K562 (cell line): ENCODE data around the gene SKP2. TPM values are rescaled to one million over a fixed set of nuclear protein-coding genes. Genes with fewer than 3 reads are reported as not detected.

Experiments
- ATAC-seq: fragments of 200-7000 bp; cut with Tn5 transposase; 3 replicates; pipeline ENCODE4 v1.9.1; 2020; ENCODE audit warnings: moderate library complexity
- BruUV-seq: library from RNA; stranded (reverse); fragments of 400-500 nt; replicated peaks from 2 replicates; lab custom pipeline; 2021; lab: Mats Ljungman, UMichigan
- CTCF ChIA-PET: fragments of 300-600 bp; formaldehyde crosslinking; extraction: SDS; loops from one replicate; lab custom pipeline; 2021; ENCODE audit warnings: low intra/inter-chr PET ratio; lab: Yijun Ruan, JAX
- POLR2A ChIA-PET: fragments of 300-600, 350-650 bp; sonication (Branson Sonifier 250); formaldehyde crosslinking; extraction: SDS; loops from one replicate; lab custom pipeline; 2021; ENCODE audit warnings: antibody characterized with exemption, inconsistent platforms; lab: Yijun Ruan, JAX
- DNase-seq, 4 experiments: peaks; one replicate each; pipeline versions ENCODE4 v3.0.0 to v3.0.0-alpha.2; 2011 to 2018; ENCODE audit warnings: low spot score in 3 of 4, mixed read lengths in 3 of 4; ENCODE audit errors: extremely low read depth in 1 of 4
- FAIRE-seq: peaks from 2 replicates; lab custom pipeline; 2011; peaks lifted over from hg19 to GRCh38; lab: Jason Lieb, UNC
- H2AFZ ChIP-seq: 2 replicates; pipeline ENCODE4 v1.6.0; 2011; ENCODE audit warnings: low read depth, low read length, control low read depth, inconsistent platforms
- H3K27ac ChIP-seq: fragments of 200-600 bp; 3 replicates; pipeline ENCODE4 v1.8.0; 2011; ENCODE audit warnings: low read depth, mild to moderate bottlenecking, control low read depth, inconsistent platforms, low read length, moderate library complexity, mixed read lengths; ENCODE audit errors: extremely low read depth
- H3K27me3 ChIP-seq, 2 experiments: fragments of 300-600 bp in 1 of 2; 2 replicates in 1 of 2; 3 replicates in 1 of 2; pipeline versions ENCODE4 v1.6.0 to v1.8.0; 2011; ENCODE audit warnings: inconsistent platforms in 2 of 2, low read length in 2 of 2, mild to moderate bottlenecking in 1 of 2, mixed read lengths in 1 of 2, moderate library complexity in 1 of 2; ENCODE audit not compliant: control insufficient read depth in 2 of 2, insufficient read depth in 2 of 2
- H3K36me3 ChIP-seq: fragments of 300-600 bp; 3 replicates; pipeline ENCODE4 v1.8.0; 2011; ENCODE audit warnings: mild to moderate bottlenecking, low read length, inconsistent platforms; ENCODE audit not compliant: control insufficient read depth, insufficient read depth
- H3K4me1 ChIP-seq, 2 experiments: fragments of 200-600 bp in 1 of 2; replicated peaks in 1 of 2; 2 replicates in 1 of 2; 3 replicates in 1 of 2; pipeline versions ENCODE4 v1.5.1 to v1.8.0; 2011; ENCODE audit warnings: inconsistent platforms in 2 of 2, low read length in 2 of 2, mild to moderate bottlenecking in 1 of 2, mixed read lengths in 1 of 2, moderate library complexity in 1 of 2; ENCODE audit not compliant: control insufficient read depth in 2 of 2, insufficient read depth in 2 of 2
- H3K4me2 ChIP-seq: 2 replicates; pipeline ENCODE4 v1.6.1; 2011; ENCODE audit warnings: low read length, control low read depth, inconsistent platforms, mixed read lengths; ENCODE audit not compliant: insufficient read depth
- H3K4me3 ChIP-seq: fragments of 200-600 bp; sonication (generic), shearing (Covaris generic); 2 replicates; pipeline ENCODE4 v1.5.1; 2016; ENCODE audit warnings: control low read depth, inconsistent platforms
- H3K79me2 ChIP-seq: fragments of 200-600 bp; 3 replicates; pipeline ENCODE4 v1.8.0; 2011; ENCODE audit warnings: low read length, inconsistent platforms; ENCODE audit not compliant: control insufficient read depth, insufficient read depth
- H3K9ac ChIP-seq, 2 experiments: 2 replicates each; pipeline versions ENCODE4 v1.6.0 to v1.6.1; 2011; ENCODE audit warnings: low read depth in 2 of 2, low read length in 2 of 2, control low read depth in 1 of 2, inconsistent platforms in 1 of 2, mild to moderate bottlenecking in 1 of 2, mixed read lengths in 1 of 2; ENCODE audit not compliant: insufficient read depth in 1 of 2
- H3K9me1 ChIP-seq: one replicate; pipeline ENCODE4 v1.6.0; 2011; ENCODE audit warnings: inconsistent platforms, mild to moderate bottlenecking, low read length, moderate library complexity; ENCODE audit not compliant: control insufficient read depth, insufficient read depth
- H3K9me3 ChIP-seq: replicated peaks from 2 replicates; pipeline ENCODE4 v1.5.1; 2011; ENCODE audit warnings: low read depth, low read length, inconsistent platforms; ENCODE audit not compliant: control insufficient read depth, insufficient read depth
- H4K20me1 ChIP-seq: replicated peaks from 2 replicates; pipeline ENCODE4 v1.6.1; 2011; ENCODE audit warnings: low read length, inconsistent platforms, mixed read lengths; ENCODE audit not compliant: control insufficient read depth, insufficient read depth
- ARHGAP35 ChIP-seq: fragments of 450-650 bp; IDR thresholded peaks from 2 replicates; pipeline ENCODE4 v1.6.1; 2018; ENCODE audit not compliant: partially characterized antibody
- CAMTA2 ChIP-seq: fragments of 250-450 bp; sonication (Bioruptor Pico); conservative IDR thresholded peaks from 2 replicates; pipeline ENCODE4 v1.5.1; 2022
- CREBBP ChIP-seq: IDR thresholded peaks from one replicate; pipeline ENCODE4 v1.6.1; 2012; ENCODE audit warnings: low read depth, mild to moderate bottlenecking, control low read depth, inconsistent platforms, low read length
- FOXJ2 ChIP-seq: fragments of 200-800 bp; sonication (Bioruptor generic); IDR thresholded peaks from 2 replicates; pipeline ENCODE4 v1.6.1; 2016; ENCODE audit warnings: missing genetic modification characterization, missing compliant biosample characterization
- FOXM1 ChIP-seq, 2 experiments: fragments of 450-650 bp in 1 of 2; sonication (generic) in 1 of 2; formaldehyde crosslinking in 1 of 2; IDR thresholded peaks; 2 replicates each; pipeline versions ENCODE4 v1.6.1 to v1.9.0; 2017 to 2022; ENCODE audit warnings: low read depth in 2 of 2, mild to moderate bottlenecking in 2 of 2, missing genetic modification reagents in 1 of 2, moderate library complexity in 1 of 2
- GABPB1 ChIP-seq: sonication (generic); formaldehyde crosslinking; IDR thresholded peaks from 2 replicates; pipeline ENCODE4 v1.8.0; 2022; ENCODE audit warnings: mild to moderate bottlenecking, missing genetic modification reagents
- NR3C1 ChIP-seq: sonication (generic); formaldehyde crosslinking; IDR thresholded peaks from 2 replicates; pipeline ENCODE4 v1.8.1; 2022; ENCODE audit warnings: missing genetic modification reagents
- NR4A1 ChIP-seq, 2 experiments: fragments of 250-450 bp in 1 of 2; fragments of 450-650 bp in 1 of 2; sonication (Bioruptor Pico) in 1 of 2; IDR thresholded peaks; 2 replicates each; pipeline versions ENCODE4 v1.4.0 to v1.6.1; 2016 to 2020; ENCODE audit warnings: mild to moderate bottlenecking in 2 of 2, missing compliant biosample characterization in 1 of 2, missing genetic modification characterization in 1 of 2, moderate library complexity in 1 of 2
- PHF20 ChIP-seq: fragments of 450-650 bp; IDR thresholded peaks from 2 replicates; pipeline ENCODE4 v1.6.1; 2018; ENCODE audit not compliant: partially characterized antibody
- RBM22 ChIP-seq: fragments of 200-400 bp; formaldehyde crosslinking; IDR thresholded peaks from 2 replicates; pipeline ENCODE4 v1.6.1; 2018; ENCODE audit warnings: low read length, low read depth; ENCODE audit not compliant: poor library complexity, severe bottlenecking
- STAG1 ChIP-seq: sonication (generic); formaldehyde crosslinking; IDR thresholded peaks from 2 replicates; pipeline ENCODE4 v1.5.0; 2020; ENCODE audit warnings: missing genetic modification reagents, borderline replicate concordance
- TAL1 ChIP-seq: fragments of 450-650 bp; IDR thresholded peaks from 2 replicates; pipeline ENCODE4 v1.6.1; 2016; ENCODE audit warnings: mild to moderate bottlenecking
- TRIM24 ChIP-seq, 2 experiments: fragments of 450-650 bp; IDR thresholded peaks; 2 replicates each; pipeline ENCODE4 v1.6.1; 2016
- ZNF24 ChIP-seq: fragments of 450-650 bp; IDR thresholded peaks from 2 replicates; pipeline ENCODE4 v1.6.1; 2016
- ZNF263 ChIP-seq: sonication (generic); formaldehyde crosslinking; IDR thresholded peaks from 2 replicates; pipeline ENCODE4 v1.8.0; 2022; ENCODE audit warnings: mild to moderate bottlenecking, missing genetic modification reagents, borderline replicate concordance
- ZNF384 ChIP-seq: IDR thresholded peaks from 2 replicates; pipeline ENCODE4 v1.6.1; 2012; ENCODE audit warnings: low read depth, low read length, improper control_type of control experiment
- WGBS: fragments of 100-300 bp; shearing (Covaris generic); methylation state at CpG from one replicate; pipeline ENCODE4 v1.1.6; 2016; ENCODE audit warnings: low coverage, mixed read lengths; ENCODE audit not compliant: insufficient coverage; ENCODE audit errors: missing lambda C conversion rate; 5-methylcytosine and 5-hydroxymethylcytosine counted together
- in situ Hi-C: fragments of 300-500 bp; cut with MboI; formaldehyde crosslinking; loops from 4 replicates; pipeline ENCODE4 v1.15.0; 2018; ENCODE audit warnings: inconsistent platforms, mixed read lengths
- intact Hi-C: fragments of 100-400 bp; cut with micrococcal nuclease; formaldehyde crosslinking; loops from 2 replicates; pipeline ENCODE4 v1.14.2; 2022
- polyA plus RNA-seq, 8 experiments: library from polyadenylated mRNA; depleted of rRNA in 4 of 8; stranded (reverse) in 5 of 8; unstranded in 3 of 8; fragments of >200 nt; fragmentation: Nextera tagmentation in 2 of 8; fragmentation: Illumina TruSeq in 1 of 8; extraction: Ambion mirVana in 2 of 8; extraction: Trizol in 1 of 8; gene quantifications; 2 replicates each; pipeline versions ENCODE4 v1.2.1 to v1.2.3, GENCODE V29; 2011 to 2014; ENCODE audit warnings: inconsistent platforms in 1 of 8, missing spikeins in 1 of 8
- total RNA-seq, 7 experiments: library from RNA; depleted of rRNA in 6 of 7; stranded (reverse); fragments of >200 nt in 6 of 7; fragmentation: Illumina TruSeq in 2 of 7; extraction: Trizol in 2 of 7; gene quantifications; 2 replicates each; pipeline versions ENCODE4 v1.2.1 to v1.2.3, GENCODE V29; 2011 to 2021; ENCODE audit warnings: low replicate concordance in 1 of 7
- TF ChIP-seq, protein P1 (sequence below): sonication (generic); formaldehyde crosslinking; IDR thresholded peaks from 2 replicates; pipeline ENCODE4 v1.5.0; 2020; ENCODE audit warnings: missing genetic modification reagents
- TF ChIP-seq, protein P2 (sequence below): fragments of 450-650 bp; IDR thresholded peaks from 2 replicates; pipeline ENCODE4 v1.6.1; 2016; ENCODE audit warnings: antibody characterized with exemption
- TF ChIP-seq, protein P3 (sequence below): conservative IDR thresholded peaks from 2 replicates; pipeline ENCODE4 v1.6.1; 2011; ENCODE audit warnings: low read depth, mild to moderate bottlenecking, low read length; ENCODE audit not compliant: control insufficient read depth
- TF ChIP-seq, protein P4 (sequence below), 2 experiments: fragments of 450-650 bp in 1 of 2; sonication (generic) in 1 of 2; formaldehyde crosslinking in 1 of 2; IDR thresholded peaks in 1 of 2; conservative IDR thresholded peaks in 1 of 2; 2 replicates each; pipeline versions ENCODE4 v1.6.1 to v1.8.1; 2016 to 2023; ENCODE audit warnings: mild to moderate bottlenecking in 2 of 2, moderate library complexity in 2 of 2, inconsistent platforms in 1 of 2, missing genetic modification reagents in 1 of 2

Gene SKP2
- total and polyA plus RNA-seq, 9 of the 15 experiments (the other 6 are each of a cell fraction or from before 2014, with no cell fraction given), result 30.0 to 97.5 (median 80.8) TPM

DNA sequence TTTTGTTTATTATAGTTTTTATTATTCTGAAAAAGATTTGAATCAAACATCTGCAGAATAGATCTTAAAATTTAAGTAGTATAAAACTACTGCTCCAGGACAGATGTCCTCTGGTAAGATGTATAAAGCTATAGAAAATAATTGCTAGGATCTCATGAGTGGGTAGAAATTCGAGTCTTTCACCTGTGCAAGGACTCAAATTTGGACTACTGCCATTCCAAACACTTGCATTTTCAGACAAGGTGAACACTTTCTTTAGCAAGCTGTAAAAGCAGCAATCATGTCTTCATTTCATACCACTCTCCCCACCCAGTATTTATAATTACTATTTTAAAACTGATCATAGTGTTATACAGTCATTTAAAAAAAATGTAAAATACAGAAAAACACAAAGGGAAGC, 20.7 kb downstream of the SKP2 start:
- no peak overlapping the region for H3K27ac ChIP-seq
- H3K4me1 ChIP-seq, result no peaks in the 10 kb centered on the region
- WGBS, result 67% methylated on average over 1 of the region's 1 CpG
- in situ Hi-C loops, result no loop called here
- no peaks in the 10 kb centered on the region for H4K20me1 ChIP-seq
- no TSS peak for BruUV-seq
- no peak overlapping the region for H3K4me2 ChIP-seq
- CTCF ChIA-PET, result interaction anchor here (0.6 kb wide), 1 partner anchor 335 kb away, joined by 3 read pairs; no protein-coding TSS in a partner anchor
- H2AFZ ChIP-seq, result no peak overlapping the region
- no peak overlapping the region for H3K9ac ChIP-seq
- no peak overlapping the region for H3K4me3 ChIP-seq
- POLR2A ChIA-PET, result no interaction called here
- no peaks in the 10 kb centered on the region for H3K9me1 ChIP-seq
- FAIRE-seq, result no peak
- no peak for TF ChIP-seq CAMTA2 (CRISPR knock-in tag)
- no peak for TF ChIP-seq STAG1
- TF ChIP-seq ARHGAP35, result no peak
- no peak for TF ChIP-seq NR3C1 (CRISPR knock-in tag)
- TF ChIP-seq, protein P1, sequence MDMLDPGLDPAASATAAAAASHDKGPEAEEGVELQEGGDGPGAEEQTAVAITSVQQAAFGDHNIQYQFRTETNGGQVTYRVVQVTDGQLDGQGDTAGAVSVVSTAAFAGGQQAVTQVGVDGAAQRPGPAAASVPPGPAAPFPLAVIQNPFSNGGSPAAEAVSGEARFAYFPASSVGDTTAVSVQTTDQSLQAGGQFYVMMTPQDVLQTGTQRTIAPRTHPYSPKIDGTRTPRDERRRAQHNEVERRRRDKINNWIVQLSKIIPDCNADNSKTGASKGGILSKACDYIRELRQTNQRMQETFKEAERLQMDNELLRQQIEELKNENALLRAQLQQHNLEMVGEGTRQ (CRISPR knock-in tag), result no peak
- TF ChIP-seq, protein P2, sequence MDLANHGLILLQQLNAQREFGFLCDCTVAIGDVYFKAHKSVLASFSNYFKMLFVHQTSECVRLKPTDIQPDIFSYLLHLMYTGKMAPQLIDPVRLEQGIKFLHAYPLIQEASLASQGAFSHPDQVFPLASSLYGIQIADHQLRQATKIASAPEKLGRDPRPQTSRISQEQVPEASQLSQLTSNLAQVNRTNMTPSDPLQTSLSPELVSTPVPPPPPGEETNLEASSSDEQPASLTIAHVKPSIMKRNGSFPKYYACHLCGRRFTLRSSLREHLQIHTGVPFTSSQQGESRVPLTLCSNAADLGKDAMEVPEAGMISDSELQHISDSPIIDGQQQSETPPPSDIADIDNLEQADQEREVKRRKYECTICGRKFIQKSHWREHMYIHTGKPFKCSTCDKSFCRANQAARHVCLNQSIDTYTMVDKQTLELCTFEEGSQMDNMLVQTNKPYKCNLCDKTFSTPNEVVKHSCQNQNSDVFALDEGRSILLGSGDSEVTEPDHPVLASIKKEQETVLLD, result no peak
- TF ChIP-seq, protein P3, sequence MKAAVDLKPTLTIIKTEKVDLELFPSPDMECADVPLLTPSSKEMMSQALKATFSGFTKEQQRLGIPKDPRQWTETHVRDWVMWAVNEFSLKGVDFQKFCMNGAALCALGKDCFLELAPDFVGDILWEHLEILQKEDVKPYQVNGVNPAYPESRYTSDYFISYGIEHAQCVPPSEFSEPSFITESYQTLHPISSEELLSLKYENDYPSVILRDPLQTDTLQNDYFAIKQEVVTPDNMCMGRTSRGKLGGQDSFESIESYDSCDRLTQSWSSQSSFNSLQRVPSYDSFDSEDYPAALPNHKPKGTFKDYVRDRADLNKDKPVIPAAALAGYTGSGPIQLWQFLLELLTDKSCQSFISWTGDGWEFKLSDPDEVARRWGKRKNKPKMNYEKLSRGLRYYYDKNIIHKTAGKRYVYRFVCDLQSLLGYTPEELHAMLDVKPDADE, result no peak
- no peak for TF ChIP-seq CREBBP
- TF ChIP-seq ZNF384, result no peak
- TF ChIP-seq ZNF24, result no peak
- no peak for TF ChIP-seq PHF20
- TF ChIP-seq ZNF263 (CRISPR knock-in tag), result no peak
- no peak for TF ChIP-seq NR4A1 (CRISPR knock-in tag; IDR thresholded peaks at IDR 0.05)
- TF ChIP-seq NR4A1 (tag; IDR thresholded peaks at IDR 0.05), result no peak
- no peak for TF ChIP-seq FOXM1 (IDR thresholded peaks at IDR 0.05; ENCODE audit: low read depth)
- TF ChIP-seq FOXM1 (CRISPR knock-in tag; IDR thresholded peaks at IDR 0.05; ENCODE audit: low read depth), result no peak
- TF ChIP-seq, protein P4, sequence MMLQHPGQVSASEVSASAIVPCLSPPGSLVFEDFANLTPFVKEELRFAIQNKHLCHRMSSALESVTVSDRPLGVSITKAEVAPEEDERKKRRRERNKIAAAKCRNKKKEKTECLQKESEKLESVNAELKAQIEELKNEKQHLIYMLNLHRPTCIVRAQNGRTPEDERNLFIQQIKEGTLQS (IDR thresholded peaks at IDR 0.05), result no peak
- TF ChIP-seq, protein P4 (CRISPR knock-in tag; conservative IDR thresholded peaks at IDR 0.05), result no peak
- TF ChIP-seq RBM22, result no peak
- TF ChIP-seq TAL1, result no peak
- no peak for TF ChIP-seq FOXJ2 (tag)
- no peak for TF ChIP-seq TRIM24 (IDR thresholded peaks at IDR 0.05)
- TF ChIP-seq GABPB1 (CRISPR knock-in tag), result no peak
- TF ChIP-seq, all 486 proteins: peak for 0
- Histone ChIP-seq H3K79me2 (no peaks in the 10 kb centered on the region), H3K27me3 (no peaks in the 10 kb centered on the region), H3K9me3 (no peaks in the 10 kb centered on the region), H3K36me3 (peaks cover 96% of the 10 kb centered on the region)
- intact Hi-C loops, result loop anchor here (10.0 kb wide), 2 partner anchors 208 to 222 kb away; no protein-coding TSS in a partner anchor
- DNase-seq, result no peak
- ATAC-seq, result no peak
